Neuron (in vitro differentiated cells): ENCODE results near the gene RAB7B.

Experiments
- H2AFZ ChIP-seq: one replicate; pipeline ENCODE4 v1.6.1; 2013; ENCODE audit warnings: low read depth, mild to moderate bottlenecking, inconsistent platforms, low read length, moderate library complexity
- H3K27me3 ChIP-seq: one replicate; pipeline ENCODE4 v1.6.1; 2013; ENCODE audit warnings: low read length; ENCODE audit not compliant: insufficient read depth
- H3K36me3 ChIP-seq: one replicate; pipeline ENCODE4 v1.6.1; 2013; ENCODE audit warnings: low read length; ENCODE audit not compliant: insufficient read depth
- H3K4me1 ChIP-seq: one replicate; pipeline ENCODE4 v1.6.1; 2013; ENCODE audit warnings: low read length; ENCODE audit not compliant: insufficient read depth
- H3K4me3 ChIP-seq: 2 replicates; pipeline ENCODE4 v1.5.1; 2013; ENCODE audit warnings: mild to moderate bottlenecking, low read length, moderate library complexity
- H3K9me3 ChIP-seq: one replicate; pipeline ENCODE4 v1.6.1; 2013; ENCODE audit warnings: low read length

RAB7B gene

GRCh38 chr1:205955499-205955898 is 47.7 kb downstream of the RAB7B start:
- Histone ChIP-seq H2AFZ (no peak overlapping the region), H3K4me1 (no peaks in the 10 kb centered on the region), H3K9me3 (no peaks in the 10 kb centered on the region), H3K4me3 (no peak overlapping the region), H3K36me3 (no peaks in the 10 kb centered on the region), H3K27me3 (peaks cover 10% of the 10 kb centered on the region)

- no peak overlapping the region for H3K4me3 ChIP-seq
- peaks cover 10% of the 10 kb centered on the region for H3K27me3 ChIP-seq
- H3K9me3 ChIP-seq = no peaks in the 10 kb centered on the region
- H2AFZ ChIP-seq = no peak overlapping the region
- H3K4me1 ChIP-seq = no peaks in the 10 kb centered on the region
- no peaks in the 10 kb centered on the region for H3K36me3 ChIP-seq
These were observed 48.3 kb downstream of the RAB7B start for GRCh38 chr1:205954819-205955404.

GRCh38 chr1:205951746-205952145 is 51.4 kb downstream of the RAB7B start:
- no peak overlapping the region for H2AFZ ChIP-seq
- H3K36me3 ChIP-seq = no peaks in the 10 kb centered on the region
- no peaks in the 10 kb centered on the region for H3K4me1 ChIP-seq
- H3K9me3 ChIP-seq = no peaks in the 10 kb centered on the region
- H3K27me3 ChIP-seq = peaks cover 6% of the 10 kb centered on the region
- H3K4me3 ChIP-seq = no peak overlapping the region

GRCh38 chr1:205950826-205951549 is 52.2 kb downstream of the RAB7B start:
- H3K9me3 ChIP-seq = no peaks in the 10 kb centered on the region
- no peaks in the 10 kb centered on the region for H3K36me3 ChIP-seq
- no peak overlapping the region for H2AFZ ChIP-seq
- H3K27me3 ChIP-seq = peaks cover under 1% of the 10 kb centered on the region
- no peaks in the 10 kb centered on the region for H3K4me1 ChIP-seq
- no peak overlapping the region for H3K4me3 ChIP-seq

GRCh38 chr1:205950280-205950679 is 52.9 kb downstream of the RAB7B start:
- H3K4me3 ChIP-seq = no peak overlapping the region
- H2AFZ ChIP-seq = no peak overlapping the region
- H3K27me3 ChIP-seq = no peaks in the 10 kb centered on the region
- H3K4me1 ChIP-seq = no peaks in the 10 kb centered on the region
- no peaks in the 10 kb centered on the region for H3K36me3 ChIP-seq
- H3K9me3 ChIP-seq = no peaks in the 10 kb centered on the region

- Histone ChIP-seq H3K36me3 (no peaks in the 10 kb centered on the region), H2AFZ (no peak overlapping the region), H3K27me3 (no peaks in the 10 kb centered on the region), H3K9me3 (no peaks in the 10 kb centered on the region), H3K4me3 (no peak overlapping the region), H3K4me1 (no peaks in the 10 kb centered on the region)
These were observed 53.4 kb downstream of the RAB7B start for GRCh38 chr1:205949753-205950152.

GRCh38 chr1:205948886-205949285 is 54.3 kb downstream of the RAB7B start:
- H3K36me3 ChIP-seq = no peaks in the 10 kb centered on the region
- no peaks in the 10 kb centered on the region for H3K9me3 ChIP-seq
- no peak overlapping the region for H3K4me3 ChIP-seq
- no peak overlapping the region for H2AFZ ChIP-seq
- H3K4me1 ChIP-seq = no peaks in the 10 kb centered on the region
- no peaks in the 10 kb centered on the region for H3K27me3 ChIP-seq

GRCh38 chr1:205948039-205948438 is 55.2 kb downstream of the RAB7B start:
- no peak overlapping the region for H3K4me3 ChIP-seq
- no peaks in the 10 kb centered on the region for H3K36me3 ChIP-seq
- no peaks in the 10 kb centered on the region for H3K27me3 ChIP-seq
- no peak overlapping the region for H2AFZ ChIP-seq
- no peaks in the 10 kb centered on the region for H3K4me1 ChIP-seq
- H3K9me3 ChIP-seq = no peaks in the 10 kb centered on the region

GRCh38 chr1:205947024-205947423 is 56.2 kb downstream of the RAB7B start:
- H3K9me3 ChIP-seq = no peaks in the 10 kb centered on the region
- no peak overlapping the region for H3K4me3 ChIP-seq
- no peaks in the 10 kb centered on the region for H3K36me3 ChIP-seq

GRCh38 chr1:205945069-205945468 is 58.1 kb downstream of the RAB7B start:
- Histone ChIP-seq H3K36me3 (no peaks in the 10 kb centered on the region), H3K4me3 (no peak overlapping the region), H3K27me3 (no peaks in the 10 kb centered on the region), H3K4me1 (no peaks in the 10 kb centered on the region), H2AFZ (no peak overlapping the region), H3K9me3 (no peaks in the 10 kb centered on the region)

More at GRCh38 chr1:205947024-205947423, 56.2 kb downstream of the RAB7B start:
- no peak overlapping the region for H2AFZ ChIP-seq
- no peaks in the 10 kb centered on the region for H3K27me3 ChIP-seq
- no peaks in the 10 kb centered on the region for H3K4me1 ChIP-seq

GRCh38 chr1:205944525-205944924 is 58.7 kb downstream of the RAB7B start:
- H3K4me3 ChIP-seq = no peak overlapping the region
- H3K4me1 ChIP-seq = no peaks in the 10 kb centered on the region
- no peaks in the 10 kb centered on the region for H3K9me3 ChIP-seq
- H3K36me3 ChIP-seq = no peaks in the 10 kb centered on the region
- H2AFZ ChIP-seq = no peak overlapping the region
- no peaks in the 10 kb centered on the region for H3K27me3 ChIP-seq

- Histone ChIP-seq H3K4me3 (no peak within 1 kb of the TSS), H3K36me3 (no peaks in the 10 kb centered on the region), H3K27me3 (no peaks in the 10 kb centered on the region), H3K4me1 (no peaks in the 10 kb centered on the region), H2AFZ (no peak within 1 kb of the TSS), H3K9me3 (no peaks in the 10 kb centered on the region)
These were observed 60.0 kb downstream of the RAB7B start, which contains the start of gene SLC26A9 for GRCh38 chr1:205943245-205943644. TSS of gene SLC26A9 (minus strand) at chr1:205943456. CDS start at chr1:205935820, 7,636 bp downstream.

- Histone ChIP-seq H3K4me3 (no peak overlapping the region), H3K9me3 (no peaks in the 10 kb centered on the region), H2AFZ (no peak overlapping the region), H3K27me3 (no peaks in the 10 kb centered on the region), H3K36me3 (no peaks in the 10 kb centered on the region), H3K4me1 (no peaks in the 10 kb centered on the region)
These were observed 60.5 kb downstream of the RAB7B start for GRCh38 chr1:205942631-205943159.
